Stimulated activated CD8-positive, alpha-beta memory T cell treated with anti-CD3 and anti-CD28 coated beads, Interleukin-15, amount 100 ng/mL, for 1 hour (primary cell): Measurements from ENCODE around the gene ITGA4.
"Not testable (repeated sequence)": the region's sequence is repeated elsewhere in the genome, so short reads cannot be mapped to it uniquely, and the experiment has no call there.

ENCODE experiments used
- DNase-seq: peaks from one replicate; pipeline ENCODE4 v3.0.0-alpha.2; 2020; ENCODE audit warnings: low read depth

Gene ITGA4

DNA sequence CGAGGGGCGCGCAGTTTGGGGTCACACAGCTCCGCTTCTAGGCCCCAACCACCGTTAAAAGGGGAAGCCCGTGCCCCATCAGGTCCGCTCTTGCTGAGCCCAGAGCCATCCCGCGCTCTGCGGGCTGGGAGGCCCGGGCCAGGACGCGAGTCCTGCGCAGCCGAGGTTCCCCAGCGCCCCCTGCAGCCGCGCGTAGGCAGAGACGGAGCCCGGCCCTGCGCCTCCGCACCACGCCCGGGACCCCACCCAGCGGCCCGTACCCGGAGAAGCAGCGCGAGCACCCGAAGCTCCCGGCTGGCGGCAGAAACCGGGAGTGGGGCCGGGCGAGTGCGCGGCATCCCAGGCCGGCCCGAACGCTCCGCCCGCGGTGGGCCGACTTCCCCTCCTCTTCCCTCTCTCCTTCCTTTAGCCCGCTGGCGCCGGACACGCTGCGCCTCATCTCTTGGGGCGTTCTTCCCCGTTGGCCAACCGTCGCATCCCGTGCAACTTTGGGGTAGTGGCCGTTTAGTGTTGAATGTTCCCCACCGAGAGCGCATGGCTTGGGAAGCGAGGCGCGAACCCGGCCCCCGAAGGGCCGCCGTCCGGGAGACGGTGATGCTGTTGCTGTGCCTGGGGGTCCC is at the start of gene ITGA4:
Gene ITGA4 (plus strand): TSS at position 266 of the 620 bp plus-strand sequence. CDS start 269 bp downstream, at position 535.
- peak; percentile 68 for DNase-seq

DNA sequence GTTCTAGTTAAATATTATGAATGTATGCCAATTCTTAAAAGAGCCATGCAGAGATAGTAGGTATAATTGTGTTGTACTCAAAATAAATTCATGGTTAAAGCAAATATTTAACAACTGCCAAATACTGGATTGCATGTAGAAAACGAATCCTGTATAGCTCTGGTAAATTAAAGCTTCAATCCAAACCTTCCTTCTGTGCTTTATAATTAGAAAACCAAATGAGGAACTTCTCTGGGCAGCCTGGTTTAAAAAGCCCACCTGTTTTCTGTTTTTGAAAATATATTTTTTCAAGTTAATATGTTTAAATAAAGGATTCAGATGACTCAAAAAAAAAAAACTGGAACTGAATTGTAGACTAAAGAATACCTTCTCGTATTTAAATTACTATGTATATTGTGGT is 48.3 kb upstream of the ITGA4 start:
- no peak for DNase-seq

DNA sequence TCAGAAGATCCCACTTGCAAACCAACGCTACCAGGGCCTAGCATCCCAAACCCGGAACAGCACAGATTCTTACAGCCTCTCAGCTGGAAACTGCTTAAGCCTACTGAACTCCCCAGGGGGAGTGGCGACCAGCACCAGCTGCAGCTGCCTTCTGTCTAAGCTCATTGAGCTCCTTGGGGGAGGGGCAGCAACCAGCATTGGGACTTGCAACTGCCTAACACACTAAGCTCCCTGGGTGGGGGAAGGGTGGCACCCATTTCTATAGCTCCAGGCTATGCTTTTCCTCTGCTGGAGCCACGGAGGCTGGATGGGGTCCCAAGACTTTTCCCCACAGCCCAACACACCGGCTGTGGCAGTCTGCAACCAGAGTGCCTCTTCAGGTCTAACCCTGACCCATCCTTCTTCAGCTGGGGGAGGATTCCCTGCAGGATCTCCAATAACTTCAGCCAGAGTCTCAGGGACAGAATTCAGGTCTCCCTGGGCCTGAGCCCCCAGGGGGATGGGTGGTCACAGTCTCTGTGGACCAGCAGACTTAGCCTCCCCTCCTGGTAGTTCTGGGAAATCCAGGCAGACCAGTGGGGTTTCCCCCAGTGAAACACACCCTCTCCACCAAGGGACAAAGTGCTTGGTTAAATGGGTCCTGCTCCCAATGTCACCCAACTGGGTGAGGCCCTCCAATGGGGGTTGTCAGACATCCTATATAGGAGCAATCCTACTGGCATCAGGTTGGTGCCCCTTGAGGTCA is 45.9 kb upstream of the ITGA4 start:
- DNase-seq = no peak

DNA sequence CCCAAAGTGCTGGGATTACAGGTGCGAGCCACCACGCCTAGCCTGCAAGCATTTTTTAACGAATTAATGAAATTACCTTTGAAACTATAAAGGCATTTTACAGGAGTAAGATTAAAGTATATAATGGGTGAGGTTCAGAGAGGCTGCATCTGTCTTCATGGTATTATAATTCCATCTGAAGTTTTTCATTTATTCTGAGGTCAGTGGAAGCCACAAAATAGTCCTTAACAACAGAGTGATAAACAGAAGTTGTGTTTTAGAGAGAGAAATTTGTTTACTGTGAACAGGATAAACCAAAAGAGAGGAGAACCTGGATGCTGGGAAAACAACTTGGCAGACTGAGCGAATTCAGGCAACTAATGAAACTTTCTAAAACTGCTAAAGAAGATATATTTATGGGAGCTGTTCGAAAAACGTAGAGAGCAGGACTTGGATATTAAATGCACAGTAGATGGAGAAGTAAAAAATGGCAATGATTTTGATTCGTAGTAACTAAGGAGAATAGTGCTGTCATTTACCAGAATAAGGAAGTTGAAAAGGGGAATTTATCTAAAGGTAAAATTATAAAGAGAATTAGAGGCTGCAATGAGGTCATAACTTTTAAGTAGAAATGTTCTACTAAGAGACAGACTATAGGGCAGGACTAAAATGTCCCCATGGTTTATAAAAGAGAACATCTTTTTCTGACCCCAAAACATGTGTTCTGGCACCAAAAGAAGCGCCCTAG is 37.9 kb upstream of the ITGA4 start:
- no peak for DNase-seq

DNA sequence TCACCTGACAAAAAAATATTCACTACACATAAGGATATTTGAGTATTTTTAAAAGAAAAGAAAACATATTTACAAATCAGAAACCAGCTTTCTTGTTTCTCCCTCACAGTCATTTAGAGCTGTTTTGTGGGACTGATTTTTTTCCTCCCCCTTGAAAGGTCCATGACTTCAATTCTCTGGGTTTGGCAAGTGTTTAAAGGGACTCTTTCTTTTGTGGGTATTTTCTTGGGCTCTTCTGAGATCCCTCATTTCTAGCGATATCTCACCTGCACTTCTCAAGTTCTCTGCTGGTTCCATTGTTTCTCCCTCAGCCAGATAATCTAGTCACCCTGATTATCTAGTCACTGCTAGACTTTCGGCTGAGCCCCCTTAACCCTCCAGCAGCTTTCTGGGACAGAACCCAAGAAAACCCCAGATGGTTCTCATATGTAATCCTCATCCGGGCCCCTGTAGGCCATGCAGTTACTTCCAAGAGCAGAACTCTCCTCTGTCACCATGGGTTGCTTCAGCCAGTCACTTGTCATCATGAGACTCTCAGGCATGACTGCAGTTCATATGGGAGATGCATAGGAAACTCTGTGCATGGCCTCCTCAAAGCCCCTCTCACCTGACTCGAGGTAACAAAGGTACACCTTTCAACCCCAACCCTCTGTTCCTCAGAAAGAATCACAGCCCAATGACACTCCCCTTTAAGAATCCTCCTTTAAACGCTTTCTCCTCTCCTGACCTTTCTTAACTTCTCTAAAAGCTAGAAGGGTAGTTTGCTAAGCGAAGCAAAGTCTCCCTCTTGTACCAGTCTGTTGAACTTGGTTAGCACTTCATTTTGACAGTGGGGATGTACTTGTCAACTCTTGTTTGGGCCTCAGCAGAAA is 36.7 kb upstream of the ITGA4 start:
- no peak for DNase-seq

DNA sequence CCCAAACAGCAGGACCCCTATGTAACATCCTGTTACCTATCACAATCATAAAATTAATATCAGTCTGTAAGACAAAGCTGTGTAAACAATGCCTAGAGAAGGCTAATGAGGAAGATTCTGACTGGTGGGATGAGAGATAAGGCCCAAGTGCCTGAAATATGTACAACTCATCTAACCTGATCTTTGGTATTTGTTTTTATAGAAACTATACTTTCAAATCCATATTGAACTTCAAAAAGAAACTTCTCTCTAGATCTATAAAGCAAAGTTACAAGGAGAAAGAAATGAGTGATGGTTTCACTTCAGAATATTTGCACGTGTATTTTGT is 36.1 kb upstream of the ITGA4 start:
- no peak for DNase-seq

DNA sequence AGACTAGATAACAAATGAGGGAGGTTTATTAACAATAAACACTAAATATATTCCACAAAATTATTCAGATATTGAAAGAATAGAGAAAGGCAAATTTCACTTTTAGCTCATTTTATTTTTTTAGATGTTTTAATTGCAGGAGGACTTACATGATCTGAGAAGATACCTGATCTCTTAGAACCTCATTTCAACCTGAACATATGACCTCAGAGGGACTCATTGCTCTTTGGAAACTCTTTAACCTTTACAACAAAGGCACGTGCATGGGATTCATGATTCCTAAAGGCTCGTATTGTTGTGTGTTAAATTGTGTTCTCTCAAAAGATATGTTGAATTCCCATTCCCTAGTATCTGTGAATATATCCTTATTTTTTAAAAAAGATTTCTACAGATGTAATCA is 35.7 kb upstream of the ITGA4 start:
- DNase-seq = no peak

DNA sequence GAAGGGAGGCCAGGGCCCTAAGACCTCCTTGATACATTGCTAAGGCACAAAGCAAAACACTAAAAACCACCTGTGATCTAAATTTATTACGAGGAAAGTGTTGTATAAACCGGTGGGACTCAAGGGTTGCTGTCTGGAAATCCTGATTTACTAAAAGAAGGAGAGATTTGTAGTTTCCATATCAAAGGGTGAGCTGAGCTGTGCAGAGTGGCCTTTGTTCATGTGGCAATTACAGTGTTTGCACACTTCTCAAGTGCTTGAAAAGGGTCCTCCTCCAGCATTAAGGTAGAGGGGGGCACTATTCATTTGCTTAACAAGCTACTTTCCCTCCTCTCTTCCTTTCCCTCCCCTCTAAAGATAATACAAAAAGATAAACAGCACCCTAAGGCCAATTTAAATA is 30.5 kb upstream of the ITGA4 start:
- no peak for DNase-seq

DNA sequence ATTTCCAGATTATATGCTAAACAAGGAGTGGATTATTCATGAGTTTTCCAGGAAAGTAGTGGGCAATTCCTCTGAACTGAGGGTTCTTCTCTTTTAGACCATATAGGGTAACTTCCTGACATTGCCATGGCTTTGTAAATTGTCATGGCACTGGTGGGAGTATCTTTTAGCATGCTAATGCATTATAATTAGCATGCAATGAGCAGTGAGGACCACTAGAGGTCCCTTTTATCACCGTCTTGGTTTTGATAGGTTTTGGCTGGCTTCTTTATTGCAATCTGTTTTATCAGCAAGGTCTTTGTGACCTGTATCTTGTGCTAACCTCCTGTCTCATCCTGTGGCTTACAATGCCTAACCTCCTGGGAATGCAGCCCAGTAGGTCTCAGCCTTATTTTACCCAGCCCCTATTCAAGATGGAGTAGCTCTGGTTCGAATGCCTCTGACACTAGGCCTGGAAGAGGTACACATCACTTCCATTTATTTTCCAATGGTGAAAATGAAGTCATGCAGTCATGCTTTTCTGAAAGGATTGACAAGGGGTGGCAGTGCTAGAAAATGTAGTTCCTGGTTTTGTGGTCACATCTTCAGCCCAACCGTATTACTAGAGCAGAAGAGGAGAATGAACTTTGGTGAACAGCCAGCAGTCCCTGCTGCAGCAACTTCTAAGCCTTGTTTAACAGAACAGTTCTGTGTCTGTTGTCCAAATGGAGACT is 26.6 kb upstream of the ITGA4 start:
- no peak for DNase-seq

DNA sequence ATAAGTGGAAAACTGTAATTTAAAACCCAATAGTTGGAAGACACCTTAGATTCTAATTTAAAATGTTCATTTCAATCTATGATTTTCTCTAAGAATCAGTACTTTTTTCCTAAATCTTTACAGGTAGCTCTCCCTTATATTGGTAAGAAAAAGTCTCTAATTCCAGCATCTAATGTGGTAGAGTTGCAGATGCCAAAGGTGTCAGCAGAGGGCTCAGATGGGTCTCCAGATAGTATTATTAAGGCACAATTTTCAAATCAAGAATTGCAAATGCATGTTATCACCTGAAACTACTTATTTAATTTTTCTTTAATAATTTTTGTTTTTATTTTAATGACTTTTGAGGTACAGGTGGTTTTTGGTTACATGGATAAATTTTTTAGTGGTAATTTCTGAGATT is 25.5 kb upstream of the ITGA4 start:
- DNase-seq = no peak

DNA sequence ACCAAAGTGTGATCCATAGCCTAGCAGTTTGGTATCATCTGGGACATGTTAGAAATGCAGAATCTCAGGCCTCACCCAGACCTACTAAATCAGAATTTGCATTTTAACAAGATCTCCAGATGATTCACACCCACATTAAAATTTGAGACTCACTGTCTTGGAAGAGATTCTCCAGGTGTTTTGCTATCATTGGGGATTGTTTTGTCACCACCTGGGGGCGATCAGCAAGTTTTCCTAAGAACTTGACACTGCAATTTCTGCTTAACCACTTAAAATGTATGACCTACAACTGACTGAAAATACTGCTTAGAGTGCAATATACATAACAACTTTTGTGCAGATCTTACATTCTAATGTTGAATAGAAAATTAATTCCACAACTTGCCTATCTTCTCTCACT is 18.9 kb upstream of the ITGA4 start:
- DNase-seq = no peak

DNA sequence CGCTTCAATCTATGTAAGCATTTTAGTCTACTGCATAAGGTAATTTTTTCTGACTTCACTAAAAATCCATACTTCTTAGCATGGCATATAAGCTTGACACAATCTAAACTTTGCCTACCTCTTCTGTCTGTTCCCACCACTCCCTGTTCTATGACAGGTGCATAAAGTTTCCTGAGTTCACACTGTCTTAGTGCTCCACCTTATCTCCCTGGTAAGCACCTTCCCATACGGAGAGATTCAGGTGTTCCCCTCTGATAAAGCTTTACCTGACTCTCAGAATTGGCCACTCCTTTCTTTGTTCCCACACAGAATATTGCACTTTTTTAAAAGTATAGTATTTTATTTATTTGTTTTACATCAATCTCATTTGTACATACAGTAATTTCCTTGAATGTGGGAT is 16.8 kb upstream of the ITGA4 start:
- no peak for DNase-seq

DNA sequence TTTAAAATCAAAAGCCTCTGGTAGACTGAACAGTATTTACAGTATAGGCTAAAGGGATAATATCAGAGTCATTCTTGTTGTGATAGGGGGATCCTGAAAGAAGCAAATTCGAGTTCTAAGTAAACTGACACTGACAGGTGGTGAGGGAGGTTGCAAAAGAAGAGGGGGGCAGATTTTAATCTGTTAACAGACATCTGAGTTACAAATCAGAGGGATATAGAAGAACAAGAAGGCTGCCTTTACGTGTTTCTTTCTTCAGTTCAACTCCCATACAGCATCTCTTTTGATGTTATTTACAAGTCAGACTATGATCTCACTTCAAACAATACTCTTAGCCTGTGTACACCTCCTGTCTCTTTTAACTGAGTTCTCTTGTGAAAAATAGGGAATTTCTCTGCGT is 16.3 kb upstream of the ITGA4 start:
- no peak for DNase-seq

DNA sequence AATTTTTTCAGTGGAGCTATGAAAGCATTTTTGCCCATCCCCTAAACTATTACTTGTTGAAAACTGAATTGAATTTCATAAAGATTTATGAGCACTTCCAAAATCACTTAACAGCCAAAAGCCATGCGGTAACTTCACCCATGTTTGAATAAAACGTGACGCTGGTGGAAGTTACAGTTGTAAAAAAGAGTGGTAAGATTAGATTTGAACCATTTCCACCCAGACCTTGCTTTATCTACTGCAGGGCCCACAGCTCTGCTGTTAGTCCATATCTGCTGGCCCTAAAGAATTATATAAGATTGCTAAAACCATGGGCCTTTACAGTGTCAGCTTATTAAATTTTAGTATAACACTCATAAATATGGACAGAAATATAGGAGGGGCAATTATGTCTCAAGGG is 15.5 kb upstream of the ITGA4 start:
- DNase-seq = no peak

DNA sequence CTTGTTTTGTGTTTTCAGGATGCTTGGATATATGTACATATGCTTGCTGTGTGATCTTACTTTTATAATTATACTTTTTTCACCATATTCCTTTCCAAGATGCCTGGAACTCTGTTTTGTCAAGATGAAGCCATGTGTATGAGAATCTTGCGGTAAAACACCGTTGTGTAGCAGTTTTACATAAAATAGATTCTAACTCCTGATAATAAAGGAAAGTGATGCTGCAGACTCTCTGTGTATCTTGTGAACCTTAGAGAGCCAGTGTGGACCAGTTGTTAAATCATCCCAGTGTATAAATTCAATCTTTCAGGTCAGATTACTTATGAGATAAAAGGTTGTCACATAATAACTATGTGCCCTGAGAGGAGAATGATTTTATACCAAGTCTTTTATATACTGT is 12.5 kb upstream of the ITGA4 start:
- DNase-seq = no peak

DNA sequence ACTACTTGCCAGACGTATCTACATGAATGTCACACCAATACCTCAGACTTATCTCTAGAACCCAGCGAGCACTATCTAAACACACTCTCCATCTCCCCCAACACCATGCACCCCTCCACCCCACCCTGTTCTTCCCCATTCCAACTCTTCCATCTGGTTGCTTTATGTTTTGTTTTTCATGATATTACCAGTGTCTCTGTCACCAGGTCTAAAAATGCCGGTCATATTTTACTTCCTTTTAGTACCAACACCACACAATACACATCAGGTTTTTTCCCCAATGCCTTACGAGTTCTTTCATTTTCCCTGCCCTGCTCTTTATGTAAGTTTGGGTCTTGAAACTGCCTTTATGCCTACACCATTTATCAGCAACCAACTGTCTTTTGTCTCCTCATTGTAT is 10.2 kb upstream of the ITGA4 start:
- DNase-seq = no peak

DNA sequence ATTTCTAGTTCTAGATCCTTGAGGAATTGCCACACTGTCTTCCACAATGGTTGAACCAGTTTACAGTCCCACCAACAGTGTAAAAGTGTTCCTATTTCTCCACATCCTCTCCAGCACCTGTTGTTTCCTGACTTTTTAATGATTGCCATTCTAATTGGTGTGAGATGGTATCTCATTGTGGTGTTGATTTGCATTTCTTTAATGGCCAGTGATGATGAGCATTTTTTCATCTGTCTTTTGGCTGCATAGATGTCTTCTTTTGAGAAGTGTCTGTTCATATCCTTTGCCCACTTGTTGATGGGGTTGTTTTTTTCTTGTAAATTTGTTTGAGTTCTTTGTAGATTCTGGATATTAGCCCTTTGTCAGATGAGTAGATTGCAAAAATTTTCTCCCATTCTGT is 7.9 kb upstream of the ITGA4 start:
- not testable (repeated sequence) for DNase-seq

DNA sequence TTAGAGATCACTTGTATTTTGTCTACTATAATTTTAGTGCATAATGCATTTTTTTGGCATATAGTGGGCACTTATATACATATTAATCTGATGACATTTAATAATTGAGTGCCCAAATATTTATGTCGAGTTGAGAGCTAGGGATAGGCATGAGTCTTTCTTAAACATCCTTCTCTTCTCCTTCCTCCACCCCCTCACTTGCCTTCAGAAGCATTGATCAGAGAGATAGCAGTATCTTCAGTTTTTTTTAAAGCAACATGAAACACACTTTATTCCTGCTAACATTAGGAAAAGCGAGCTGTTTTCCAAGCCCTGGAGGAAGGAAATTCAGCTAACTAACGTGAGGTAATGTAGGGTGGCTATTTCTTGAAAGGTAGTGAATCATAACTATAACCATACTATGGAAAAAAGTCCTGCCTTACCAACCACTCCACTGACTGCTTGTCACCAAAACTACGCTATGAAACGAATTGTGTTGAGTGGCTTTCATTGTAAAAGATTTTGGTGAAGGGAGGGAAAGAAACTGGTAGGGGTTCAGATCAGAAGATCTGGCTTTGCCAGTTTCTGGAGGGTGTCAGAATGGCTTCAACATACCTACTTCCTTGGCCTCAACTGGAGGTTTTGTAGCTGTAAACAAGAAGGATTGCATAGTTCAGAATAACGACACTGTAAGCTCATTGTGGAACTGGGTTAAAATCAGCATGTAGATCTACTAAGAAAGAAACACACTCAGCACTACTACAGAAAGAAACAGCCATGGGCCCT is 2.3 kb upstream of the ITGA4 start:
- DNase-seq = no peak

DNA sequence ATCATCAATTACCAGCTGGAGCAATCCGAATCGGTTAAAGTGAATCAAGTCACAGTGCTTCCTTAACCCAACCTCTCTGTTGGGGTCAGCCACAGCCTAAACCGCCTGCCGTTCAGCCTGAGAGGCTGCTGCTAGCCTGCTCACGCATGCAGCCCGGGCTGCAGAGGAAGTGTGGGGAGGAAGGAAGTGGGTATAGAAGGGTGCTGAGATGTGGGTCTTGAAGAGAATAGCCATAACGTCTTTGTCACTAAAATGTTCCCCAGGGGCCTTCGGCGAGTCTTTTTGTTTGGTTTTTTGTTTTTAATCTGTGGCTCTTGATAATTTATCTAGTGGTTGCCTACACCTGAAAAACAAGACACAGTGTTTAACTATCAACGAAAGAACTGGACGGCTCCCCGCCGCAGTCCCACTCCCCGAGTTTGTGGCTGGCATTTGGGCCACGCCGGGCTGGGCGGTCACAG is 496 bp upstream of the ITGA4 start:
- DNase-seq = no peak

DNA sequence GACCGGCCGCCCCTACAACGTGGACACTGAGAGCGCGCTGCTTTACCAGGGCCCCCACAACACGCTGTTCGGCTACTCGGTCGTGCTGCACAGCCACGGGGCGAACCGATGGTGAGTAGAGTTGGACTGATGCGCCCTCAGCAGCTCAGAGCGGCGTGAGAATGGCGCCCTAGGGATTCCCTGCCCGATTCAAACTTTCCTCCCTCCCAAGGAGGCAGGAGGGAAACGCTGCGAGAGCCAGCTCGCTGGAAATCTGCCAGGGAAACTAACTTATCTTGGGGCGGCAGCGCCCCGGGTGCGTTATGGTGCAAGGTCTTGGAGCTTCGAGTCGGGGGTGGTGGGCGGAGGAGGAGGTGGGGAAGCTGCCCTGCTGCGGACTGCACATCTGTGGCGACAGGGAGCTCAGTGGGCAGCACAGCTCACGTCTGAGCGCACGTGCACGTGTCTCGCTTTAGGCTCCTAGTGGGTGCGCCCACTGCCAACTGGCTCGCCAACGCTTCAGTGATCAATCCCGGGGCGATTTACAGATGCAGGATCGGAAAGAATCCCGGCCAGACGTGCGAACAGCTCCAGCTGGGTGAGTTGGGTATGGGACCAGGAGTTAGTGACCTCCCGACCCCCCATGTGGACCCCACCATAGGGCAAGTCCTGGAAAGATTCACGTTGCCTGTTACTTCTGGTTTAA is 697 bp downstream of the ITGA4 start:
- DNase-seq = no peak
